ENCODE results near the gene RPS6KA5. TPM values are rescaled to one million over a fixed set of nuclear protein-coding genes. Genes with fewer than 3 reads are reported as not detected.
"Not testable (repeated sequence)": the region's sequence is repeated elsewhere in the genome, so short reads cannot be mapped to it uniquely, and the experiment has no call there.

Gene RPS6KA5
- total RNA-seq, 2 donors from 2014 or later, result 8.9 to 10.3 TPM

- TF ChIP-seq CTCF (IDR thresholded peaks at IDR 0.05) (no peak), POLR2AphosphoS5 (IDR thresholded peaks at IDR 0.05) (no peak), POLR2A (IDR thresholded peaks at IDR 0.05) (no peak)
- H3K27me3 ChIP-seq (replicated peaks; ENCODE audit: insufficient read depth), result no peaks in the 10 kb centered on the region
- intact Hi-C loops (cut with DNase I), result no loop called here
- no peaks in the 10 kb centered on the region for H3K4me1 ChIP-seq (replicated peaks)
- no peaks in the 10 kb centered on the region for H3K36me3 ChIP-seq
- no peak for DNase-seq (ENCODE audit: low spot score)
- WGBS, result 85% methylated on average over 3 of the region's 3 CpGs
- H3K9me3 ChIP-seq, result no peaks in the 10 kb centered on the region
- H3K4me3 ChIP-seq, result no peak overlapping the region
- H3K27ac ChIP-seq, result no peak overlapping the region
Observed at GRCh38 chr14:91032248-91032647, 28.2 kb downstream of the RPS6KA5 start.

- 84% methylated on average over 4 of the region's 4 CpGs for WGBS
- Histone ChIP-seq H3K9me3 (no peaks in the 10 kb centered on the region), H3K4me1 (replicated peaks) (no peaks in the 10 kb centered on the region), H3K36me3 (no peaks in the 10 kb centered on the region), H3K27me3 (replicated peaks; ENCODE audit: insufficient read depth) (no peaks in the 10 kb centered on the region), H3K27ac (no peak overlapping the region), H3K4me3 (no peak overlapping the region)
- no peak for TF ChIP-seq CTCF (IDR thresholded peaks at IDR 0.05)
- no peak for TF ChIP-seq POLR2AphosphoS5 (IDR thresholded peaks at IDR 0.05)
- no peak for TF ChIP-seq POLR2A (IDR thresholded peaks at IDR 0.05)
- intact Hi-C loops (cut with DNase I), result no loop called here
- DNase-seq (ENCODE audit: low spot score), result no peak
Observed at GRCh38 chr14:91031666-91032065, 28.8 kb downstream of the RPS6KA5 start.

GRCh38 chr14:91029456-91030217, 30.8 kb downstream of the RPS6KA5 start:
- intact Hi-C loops (cut with DNase I), result no loop called here
- WGBS, result 77% methylated on average over 1 of the region's 1 CpG
- no peak overlapping the region for H3K27ac ChIP-seq

GRCh38 chr14:91027561-91027960, 32.9 kb downstream of the RPS6KA5 start:
- H3K4me1 ChIP-seq (replicated peaks), result no peaks in the 10 kb centered on the region
- no peak for DNase-seq (ENCODE audit: low spot score)
- no peaks in the 10 kb centered on the region for H3K27me3 ChIP-seq (replicated peaks; ENCODE audit: insufficient read depth)

More at GRCh38 chr14:91029456-91030217, 30.8 kb downstream of the RPS6KA5 start:
- H3K36me3 ChIP-seq, result no peaks in the 10 kb centered on the region
- no peaks in the 10 kb centered on the region for H3K27me3 ChIP-seq (replicated peaks; ENCODE audit: insufficient read depth)
- no peaks in the 10 kb centered on the region for H3K4me1 ChIP-seq (replicated peaks)
- H3K9me3 ChIP-seq, result no peaks in the 10 kb centered on the region
- no peak for TF ChIP-seq POLR2A (IDR thresholded peaks at IDR 0.05)
- TF ChIP-seq POLR2AphosphoS5 (IDR thresholded peaks at IDR 0.05), result no peak
- no peak for TF ChIP-seq CTCF (IDR thresholded peaks at IDR 0.05)
- no peak overlapping the region for H3K4me3 ChIP-seq
- no peak for DNase-seq (ENCODE audit: low spot score)

GRCh38 chr14:91022622-91023028, 37.8 kb downstream of the RPS6KA5 start:
- H3K36me3 ChIP-seq; H3K4me1 ChIP-seq (replicated peaks); intact Hi-C loops (cut with DNase I); DNase-seq (ENCODE audit: low spot score); H3K27me3 ChIP-seq (replicated peaks; ENCODE audit: insufficient read depth); H3K9me3 ChIP-seq: not testable (repeated sequence)
- WGBS, result 71% methylated on average over 9 of the region's 9 CpGs
- Histone ChIP-seq H3K4me3 (peak overlapping the region; percentile 15 to 20), H3K27ac (peak overlapping the region; percentile 18 to 62)

More at GRCh38 chr14:91027561-91027960, 32.9 kb downstream of the RPS6KA5 start:
- intact Hi-C loops (cut with DNase I), result no loop called here
- no peak for TF ChIP-seq CTCF (IDR thresholded peaks at IDR 0.05)
- TF ChIP-seq POLR2A (IDR thresholded peaks at IDR 0.05), result no peak
- no peak for TF ChIP-seq POLR2AphosphoS5 (IDR thresholded peaks at IDR 0.05)
- Histone ChIP-seq H3K4me3 (no peak overlapping the region), H3K36me3 (no peaks in the 10 kb centered on the region), H3K27ac (no peak overlapping the region), H3K9me3 (no peaks in the 10 kb centered on the region)
